SIG-M5 (cell line): ENCODE results near the gene COL6A3.
"Not testable (repeated sequence)": the region's sequence is repeated elsewhere in the genome, so short reads cannot be mapped to it uniquely, and the experiment has no call there.

Source experiments
- DNase-seq: peaks from one replicate; lab custom pipeline; 2025; lab: John Stamatoyannopoulos, UW

COL6A3 gene

DNA sequence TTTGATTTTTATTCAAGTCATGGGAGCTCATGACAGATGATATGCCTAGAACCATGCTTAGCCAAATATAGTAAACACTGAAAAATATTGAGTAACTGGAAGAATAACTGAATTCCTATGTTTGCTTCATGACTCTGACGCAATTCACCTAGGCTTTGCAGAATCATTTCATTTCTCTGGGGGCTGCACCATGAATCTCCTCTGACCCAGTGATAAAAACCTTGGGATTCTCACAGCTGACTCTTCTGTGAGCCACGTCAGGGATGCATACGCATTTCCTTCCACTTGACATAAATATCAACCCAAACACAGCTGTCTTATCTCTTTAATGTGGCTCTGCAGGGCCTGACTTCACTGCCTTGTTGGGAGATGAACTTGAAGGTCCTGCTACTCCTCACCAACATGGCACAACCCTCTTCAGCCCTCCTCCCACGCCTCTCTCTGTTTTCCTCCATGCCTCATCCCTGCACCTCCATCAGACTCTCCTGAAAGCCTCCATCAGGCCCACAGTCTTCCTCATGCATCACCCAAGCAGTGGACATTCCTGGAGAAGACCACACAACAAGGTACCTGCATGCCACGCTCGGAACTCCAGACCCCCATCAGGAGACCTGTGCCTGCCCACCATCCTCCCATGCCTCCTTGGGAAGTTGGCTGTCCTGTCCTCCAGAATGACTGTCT, 29.8 kb downstream of the COL6A3 start:
- no peak for DNase-seq

DNA sequence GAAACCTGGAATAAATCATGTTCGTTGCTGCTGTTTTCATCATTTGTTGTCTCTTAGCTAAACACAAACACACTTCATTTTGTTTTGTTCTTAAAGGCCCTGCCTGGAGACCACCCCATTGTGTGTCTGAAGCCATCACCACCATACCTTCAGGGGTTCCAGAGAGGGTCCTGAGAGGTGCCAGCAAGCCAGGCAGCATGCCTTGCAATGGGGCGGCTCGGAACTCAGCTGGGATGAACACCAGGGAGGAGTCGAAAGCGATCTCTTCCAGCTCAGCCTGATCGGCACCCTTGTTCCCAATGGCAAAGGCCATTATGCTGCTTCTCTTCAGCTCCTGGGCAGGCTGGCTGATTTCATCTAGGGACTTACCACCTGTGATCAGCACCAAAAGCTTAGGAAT, 33.2 kb downstream of the COL6A3 start:
- no peak for DNase-seq

DNA sequence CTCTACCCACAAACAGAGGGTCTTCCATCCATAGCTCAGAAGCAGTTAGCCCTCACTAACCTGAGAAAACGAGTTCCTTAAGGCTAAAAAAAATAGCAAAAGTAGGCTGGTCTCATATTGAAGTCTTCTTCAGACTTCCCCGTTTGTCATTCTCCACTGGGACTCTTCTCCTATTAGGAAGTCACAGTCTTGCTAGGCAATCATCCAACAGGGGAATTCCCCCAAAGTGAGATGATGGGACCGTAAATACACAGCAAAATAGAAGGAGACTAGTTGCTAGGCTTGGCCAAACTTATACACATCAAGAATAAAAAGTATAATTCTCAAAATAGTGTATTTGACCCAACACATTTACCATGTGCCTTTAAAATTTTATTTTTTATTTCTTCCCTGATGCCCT, 34.3 kb downstream of the COL6A3 start:
- DNase-seq: no peak

DNA sequence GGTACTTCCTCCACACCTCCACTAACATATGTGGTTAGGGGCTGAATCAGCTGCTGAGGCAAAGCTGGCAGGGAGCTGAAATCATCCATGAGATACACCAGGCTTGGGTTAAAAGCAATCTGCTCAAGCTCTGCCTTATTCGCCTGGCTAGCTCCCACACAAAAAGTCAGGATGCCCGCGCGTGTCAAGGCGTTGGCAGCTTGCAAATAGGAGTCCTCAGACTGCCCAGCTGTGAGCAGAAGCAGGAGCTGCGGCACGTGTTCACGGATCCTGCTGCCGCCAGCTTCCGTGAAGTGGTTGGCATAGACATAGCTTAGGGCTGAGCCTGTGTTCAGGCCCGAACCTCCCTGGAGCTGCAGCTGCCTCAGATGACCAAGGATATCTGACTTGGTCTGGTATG, 35.3 kb downstream of the COL6A3 start:
- no peak for DNase-seq

DNA sequence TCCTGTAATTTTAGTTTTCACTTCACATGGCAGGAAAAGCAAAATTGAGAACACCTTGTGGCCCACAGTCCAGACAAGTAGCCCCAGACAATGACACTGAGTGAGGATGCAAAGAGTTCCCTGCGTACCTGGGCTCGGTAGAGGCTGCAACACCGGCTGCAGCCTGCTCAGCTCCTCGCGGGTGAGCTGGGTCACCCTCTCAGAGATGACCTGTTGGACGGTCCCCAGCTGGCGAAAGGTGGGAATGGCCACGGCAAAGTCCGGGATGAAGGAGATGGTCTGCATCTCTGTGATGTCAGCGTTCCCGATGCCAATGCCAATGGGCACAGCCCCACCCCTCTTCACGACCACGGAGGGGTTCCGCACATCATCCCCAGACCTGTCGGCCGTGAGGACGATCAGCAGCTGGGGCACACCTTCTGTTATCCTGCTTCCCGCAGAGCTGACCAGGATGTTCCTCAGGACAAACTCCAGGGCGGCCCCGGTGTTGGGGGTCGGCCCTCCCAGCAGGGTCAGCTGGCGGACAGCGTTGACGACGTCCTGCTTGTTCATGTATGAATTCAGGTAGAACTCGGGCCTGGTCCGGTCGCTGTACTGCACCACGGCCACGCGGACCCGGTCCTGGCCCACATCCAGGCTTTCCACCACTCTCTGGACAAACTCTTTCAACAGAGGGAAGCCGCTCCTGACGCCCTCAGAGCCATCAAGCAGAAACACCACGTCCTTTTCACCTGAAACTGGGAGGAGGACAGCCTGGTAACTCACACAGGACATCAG, 39.5 kb downstream of the COL6A3 start:
- DNase-seq: no peak

DNA sequence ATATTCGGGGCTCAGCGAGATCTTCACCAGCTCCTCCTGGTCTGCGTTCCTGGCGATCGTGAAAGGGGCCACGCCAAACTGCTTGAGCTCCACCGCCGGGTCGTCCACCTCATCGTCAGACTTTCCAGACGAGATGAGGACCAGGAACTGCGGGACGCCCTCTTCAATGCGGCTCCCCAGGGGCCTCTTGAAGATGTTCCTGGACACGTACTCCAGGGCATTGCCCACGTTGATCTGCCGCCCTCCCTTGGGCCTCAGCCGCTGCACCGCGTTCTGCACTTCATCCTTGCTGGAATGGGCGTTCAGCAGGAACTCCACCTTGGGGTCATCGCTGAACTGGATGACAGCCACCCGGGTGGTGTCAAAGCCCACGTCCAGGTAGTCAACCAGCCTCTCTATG, 42.1 kb downstream of the COL6A3 start:
- no peak for DNase-seq

DNA sequence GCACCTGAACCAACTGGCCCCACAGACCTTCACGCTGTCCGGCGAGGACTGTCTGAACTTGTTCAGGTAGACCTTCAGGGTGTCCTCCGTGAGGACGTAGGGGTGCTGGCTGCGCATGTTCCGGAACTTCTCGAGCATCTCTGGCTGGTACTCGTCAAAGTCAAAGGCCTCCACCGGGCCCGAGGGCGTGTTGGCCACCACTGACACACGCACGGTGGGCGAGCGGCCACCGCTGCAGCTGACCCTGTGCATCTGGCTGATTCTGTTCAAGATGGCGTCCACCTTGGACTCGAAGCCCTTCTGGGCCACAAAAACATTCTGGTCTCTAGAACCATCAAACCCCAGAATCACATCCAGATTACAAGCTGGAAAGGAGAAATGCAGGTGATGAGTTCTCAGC, 48.3 kb downstream of the COL6A3 start:
- no peak for DNase-seq

DNA sequence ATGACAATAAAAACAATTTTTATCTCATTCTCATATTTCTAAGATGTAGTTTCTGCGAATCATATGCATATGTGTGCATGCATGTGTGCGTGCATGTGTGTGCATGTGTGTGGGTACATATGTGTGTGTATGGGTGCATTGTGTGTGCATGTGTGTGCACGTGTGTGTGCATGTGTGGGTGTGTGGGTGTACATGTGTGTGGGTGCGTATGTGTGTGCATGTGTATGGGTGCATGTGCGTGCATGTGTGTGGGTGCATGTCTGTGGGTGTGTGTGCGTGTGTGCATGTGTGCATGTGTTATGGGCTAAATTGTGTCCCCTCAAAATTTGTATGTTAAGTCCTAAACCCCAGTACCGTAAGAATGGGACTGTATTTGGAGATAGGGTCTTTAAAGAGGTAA, 49.3 kb downstream of the COL6A3 start:
- DNase-seq: no peak

DNA sequence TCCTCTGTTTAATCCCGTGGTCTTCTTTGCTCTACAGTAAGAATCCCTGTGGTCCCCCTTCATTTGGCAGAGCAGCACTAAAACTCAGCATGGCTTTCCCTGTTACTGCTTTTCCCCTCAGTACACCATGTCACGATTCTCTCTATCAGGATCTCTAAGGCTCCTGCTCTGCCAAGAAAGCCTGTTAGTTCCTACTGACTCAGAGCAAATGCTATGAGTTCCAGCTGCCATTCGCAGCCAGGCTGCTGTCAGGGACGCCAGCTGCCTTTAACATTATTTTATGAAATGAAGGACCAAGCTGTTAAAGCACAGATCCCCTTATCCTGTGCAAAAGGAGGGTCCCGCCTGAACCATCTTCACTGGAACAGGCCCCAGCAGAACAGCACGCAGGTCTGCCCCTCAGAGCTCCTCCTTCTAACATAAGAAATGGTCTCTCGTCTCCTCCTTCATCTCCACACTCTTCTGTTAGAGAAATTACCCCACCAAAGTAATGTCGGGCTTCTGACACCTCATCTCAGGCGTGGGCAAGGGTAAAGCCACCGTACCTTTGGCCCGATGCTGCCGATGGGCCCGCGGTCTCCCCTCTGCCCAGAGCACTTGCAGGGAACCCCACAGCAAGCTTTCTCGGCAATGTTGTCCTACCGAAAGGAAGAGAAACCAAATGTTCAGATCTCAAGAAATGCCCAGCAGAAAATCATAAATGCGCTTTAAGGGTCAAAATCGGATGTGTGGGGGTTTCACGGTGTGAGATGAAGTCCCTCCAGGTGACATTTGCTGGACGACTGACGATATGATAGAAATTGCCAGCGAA, 52.6 kb downstream of the COL6A3 start:
- DNase-seq: no peak

DNA sequence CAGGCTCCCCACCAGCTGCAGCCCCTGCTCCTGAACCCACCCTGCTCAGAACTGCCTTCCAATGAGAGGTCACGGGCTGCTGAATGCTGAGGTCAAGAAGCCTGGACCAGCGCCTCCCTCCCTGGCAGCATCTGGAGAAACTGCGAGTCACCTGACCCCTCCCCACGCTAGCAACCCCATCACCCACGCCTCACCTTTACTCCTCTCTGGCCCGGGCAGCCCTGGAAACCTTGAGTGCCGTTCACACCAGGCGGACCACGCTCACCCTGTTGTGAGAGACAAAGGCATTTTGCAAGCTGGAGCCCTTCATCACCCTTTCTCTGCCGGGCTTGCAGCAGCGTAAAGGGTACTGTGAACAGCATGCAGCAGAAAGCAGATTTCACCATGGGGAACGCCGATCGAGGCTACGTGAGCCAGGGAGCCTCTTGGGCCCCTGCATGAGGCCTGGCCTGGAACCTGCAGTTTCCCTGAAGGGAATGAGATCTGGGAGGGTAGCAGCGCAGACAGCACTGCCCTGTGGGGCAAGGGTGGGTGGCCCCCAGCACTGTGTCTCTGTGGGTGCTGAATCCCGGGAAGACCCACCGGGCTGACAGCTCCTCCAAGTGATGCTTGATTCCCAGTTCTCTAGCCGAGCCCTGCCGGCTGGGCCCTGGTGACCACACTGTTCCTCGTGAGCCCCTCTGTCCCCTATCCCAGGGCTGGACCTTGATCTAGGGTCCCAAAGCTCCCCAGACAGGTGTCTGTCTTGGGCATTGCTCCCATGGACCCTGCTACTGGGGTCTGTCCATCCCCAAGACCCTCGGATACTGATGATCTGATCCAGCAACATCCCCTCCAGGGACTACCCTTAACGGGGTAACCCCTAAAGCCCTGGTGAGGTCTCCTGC, 53.8 kb downstream of the COL6A3 start:
- no peak for DNase-seq

DNA sequence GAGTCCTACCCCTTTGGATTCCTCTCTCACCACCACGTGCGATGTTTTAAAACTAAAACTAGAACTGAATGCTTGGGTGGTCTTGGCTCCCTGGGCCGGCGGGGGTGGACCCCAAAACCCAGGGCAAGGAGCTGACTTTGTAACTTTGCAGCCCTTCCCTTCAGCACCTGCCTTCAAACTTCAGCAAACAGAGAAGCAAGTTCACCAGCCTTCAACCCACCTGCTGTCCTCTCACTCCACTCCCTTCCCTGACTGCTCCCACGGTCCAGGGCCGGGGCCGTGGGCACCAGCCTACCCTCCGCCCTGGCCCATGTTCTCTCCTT, 54.5 kb downstream of the COL6A3 start:
- no peak for DNase-seq

DNA sequence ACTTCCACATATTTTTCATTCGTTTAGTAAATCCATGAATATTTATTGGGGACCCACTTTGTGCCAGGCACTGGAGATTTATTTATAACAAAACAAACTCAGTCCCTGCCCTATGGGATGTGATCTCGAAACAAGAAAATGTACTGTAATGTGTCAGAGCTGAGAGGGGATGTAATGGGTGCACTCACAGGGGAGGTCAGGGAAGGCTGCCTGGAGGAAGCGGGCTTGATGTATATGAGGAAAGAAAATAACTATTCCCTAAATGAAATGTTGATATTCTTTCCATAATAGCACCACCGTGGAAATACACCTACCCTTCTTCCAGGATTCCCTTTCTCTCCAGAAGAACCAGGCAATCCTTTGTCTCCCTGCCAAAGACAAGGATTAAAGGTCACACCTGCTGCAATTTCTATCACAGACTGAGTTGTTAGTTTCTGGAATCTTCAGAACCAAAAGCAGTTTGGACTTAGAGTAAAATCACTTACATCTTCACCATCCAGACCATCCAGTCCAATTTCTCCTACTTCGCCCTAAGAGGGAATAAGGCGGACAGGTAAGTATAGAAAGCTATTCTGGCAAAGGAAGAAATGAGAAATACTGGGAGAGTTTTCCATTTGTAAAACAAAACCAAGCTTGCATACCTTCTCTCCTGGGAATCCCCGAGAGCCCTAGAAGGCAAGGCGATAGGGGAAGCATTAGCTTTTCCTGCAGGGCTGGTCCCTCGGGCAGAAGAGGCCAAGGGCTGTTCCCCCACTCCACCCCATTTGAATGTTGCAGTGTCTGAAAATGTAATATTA, 55.0 kb downstream of the COL6A3 start:
- DNase-seq: no peak

DNA sequence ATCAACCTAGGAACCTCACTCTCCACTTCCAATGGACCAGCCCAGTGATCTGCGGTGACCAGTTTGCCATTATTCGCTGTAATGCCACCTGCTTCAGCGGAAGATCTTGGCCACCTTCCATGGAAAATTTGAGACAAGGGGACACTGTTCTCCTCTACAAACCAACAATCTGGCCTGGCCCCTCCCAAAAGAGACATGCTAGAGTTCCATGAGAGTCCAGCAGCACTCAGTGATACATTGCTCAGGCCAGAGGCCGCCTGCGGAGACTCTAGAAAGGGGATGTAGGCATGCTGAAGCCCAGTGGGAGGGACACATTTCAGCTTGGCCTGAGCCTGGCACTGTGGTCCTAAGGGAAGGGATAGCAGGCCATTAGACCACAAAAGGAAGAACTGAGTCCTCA, 58.3 kb downstream of the COL6A3 start:
- no peak for DNase-seq

DNA sequence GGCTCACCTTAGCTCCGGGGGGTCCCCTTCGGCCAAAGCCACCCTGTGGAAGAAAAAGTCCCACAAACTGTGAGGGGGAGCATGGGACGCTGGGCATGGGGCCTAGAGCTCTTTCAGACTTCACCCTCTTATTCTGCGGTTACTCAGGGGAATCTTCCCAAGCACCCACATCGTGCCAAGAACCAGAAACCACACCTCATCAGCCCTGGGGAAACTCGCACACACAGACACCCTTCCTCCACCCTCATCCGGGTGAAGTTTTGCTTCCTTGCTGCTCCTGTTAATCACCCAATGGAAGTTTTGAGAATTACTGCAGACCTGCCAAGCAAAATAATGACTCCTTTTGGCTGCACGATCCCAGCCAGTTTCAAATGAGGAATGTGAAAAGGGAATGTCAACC, 59.1 kb downstream of the COL6A3 start:
- no peak for DNase-seq

DNA sequence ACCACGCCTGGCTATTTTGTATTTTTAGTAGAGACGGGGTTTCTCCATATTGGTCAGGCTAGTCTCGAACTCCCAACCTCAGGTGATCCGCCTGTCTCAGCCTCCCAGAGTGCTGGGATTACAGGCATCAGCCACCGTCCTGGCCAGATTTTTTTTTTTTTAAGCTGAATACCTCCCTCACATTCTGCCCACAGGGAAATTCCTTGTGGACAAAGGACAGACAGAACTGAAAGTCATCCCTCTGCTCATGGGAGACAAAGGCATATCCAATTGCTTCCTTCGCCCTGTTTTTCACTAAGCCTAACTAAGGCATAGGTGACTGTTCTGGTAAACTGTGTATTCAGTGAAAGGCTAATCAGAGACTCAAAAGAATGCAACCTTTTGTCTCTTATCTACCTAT, 59.8 kb downstream of the COL6A3 start:
- not testable (repeated sequence) for DNase-seq

DNA sequence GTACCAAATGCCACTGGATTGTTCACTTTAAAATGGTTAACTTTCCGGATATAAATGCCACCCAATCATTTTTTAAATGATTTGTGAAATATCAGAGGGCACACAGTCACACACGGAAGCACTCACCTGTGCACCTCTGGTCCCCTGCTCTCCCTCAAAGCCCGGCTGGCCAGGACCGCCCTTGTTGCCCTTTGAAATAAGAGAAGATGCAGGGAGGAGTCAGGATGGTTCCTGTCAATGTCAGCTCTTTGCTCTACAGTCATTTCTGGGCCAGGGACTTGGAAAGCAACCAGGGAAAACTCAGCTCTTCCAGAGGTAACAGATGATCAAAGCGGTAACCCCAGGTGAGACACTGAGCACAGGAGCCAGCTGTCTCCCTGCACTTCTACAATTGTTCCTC, 60.7 kb downstream of the COL6A3 start:
- no peak for DNase-seq

DNA sequence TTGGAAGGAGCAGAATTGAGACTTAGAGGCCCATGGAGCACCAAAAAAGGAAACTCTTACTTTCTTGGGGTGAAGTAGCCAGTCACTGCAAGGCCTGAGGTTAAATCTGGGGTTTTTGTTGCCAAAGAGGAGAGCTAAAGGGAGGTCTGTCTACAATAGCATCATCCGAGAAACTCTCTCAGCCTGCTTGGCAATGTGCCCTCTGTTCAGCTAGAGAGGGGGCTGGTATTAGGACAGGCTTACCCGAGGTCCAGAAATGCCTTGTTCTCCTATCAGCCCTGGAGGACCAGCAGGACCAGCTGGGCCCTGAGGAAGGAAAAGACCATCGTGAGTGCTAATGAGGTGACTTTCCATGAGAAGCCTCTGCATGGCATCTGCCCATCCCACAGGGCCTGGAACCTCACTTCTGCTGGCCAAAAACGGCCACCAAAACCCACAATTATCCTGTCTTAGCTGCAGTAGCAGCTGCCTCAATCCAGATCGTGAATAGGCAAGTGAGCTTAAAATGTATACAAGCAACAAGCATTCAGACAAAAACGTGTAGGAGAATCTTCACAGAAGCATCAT, 61.6 kb downstream of the COL6A3 start:
- DNase-seq: no peak

DNA sequence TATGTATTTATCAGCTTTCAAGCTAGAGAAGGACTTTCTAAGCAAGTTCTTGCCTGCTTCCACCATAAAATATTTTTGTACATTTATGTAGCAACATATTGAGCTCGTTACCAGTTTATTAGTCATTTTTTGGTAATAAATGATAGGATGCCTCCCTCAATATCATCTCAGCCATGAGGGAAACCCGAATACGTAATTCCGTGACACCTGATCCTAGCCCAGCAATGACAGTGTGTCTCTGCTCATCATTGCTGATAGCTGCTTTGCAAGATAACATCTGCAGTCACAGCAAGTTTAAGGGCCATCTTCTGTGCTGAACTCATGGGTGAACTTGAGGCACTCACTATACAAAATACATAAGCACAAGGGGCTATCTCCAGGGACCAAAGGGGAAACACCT, 62.2 kb downstream of the COL6A3 start:
- DNase-seq: no peak

DNA sequence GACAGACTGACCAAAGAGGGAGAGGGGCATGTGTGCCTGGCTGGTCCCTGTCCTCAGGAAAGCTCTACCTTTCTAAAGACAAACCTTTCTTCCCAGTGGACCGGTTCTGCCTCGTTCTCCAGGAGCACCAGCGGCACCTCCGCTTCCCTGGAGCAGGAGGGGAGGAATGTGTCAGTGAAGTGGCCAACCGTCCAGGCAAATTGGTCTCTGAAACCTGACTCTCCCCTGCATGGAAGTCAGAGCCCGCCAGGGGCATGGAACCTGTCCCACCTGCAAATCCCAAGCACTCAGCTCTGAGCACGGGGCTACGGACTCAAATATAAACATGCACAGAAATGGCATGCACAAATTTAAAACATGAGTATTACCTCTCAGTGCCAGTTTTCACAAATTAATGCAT, 62.9 kb downstream of the COL6A3 start:
- DNase-seq: no peak

DNA sequence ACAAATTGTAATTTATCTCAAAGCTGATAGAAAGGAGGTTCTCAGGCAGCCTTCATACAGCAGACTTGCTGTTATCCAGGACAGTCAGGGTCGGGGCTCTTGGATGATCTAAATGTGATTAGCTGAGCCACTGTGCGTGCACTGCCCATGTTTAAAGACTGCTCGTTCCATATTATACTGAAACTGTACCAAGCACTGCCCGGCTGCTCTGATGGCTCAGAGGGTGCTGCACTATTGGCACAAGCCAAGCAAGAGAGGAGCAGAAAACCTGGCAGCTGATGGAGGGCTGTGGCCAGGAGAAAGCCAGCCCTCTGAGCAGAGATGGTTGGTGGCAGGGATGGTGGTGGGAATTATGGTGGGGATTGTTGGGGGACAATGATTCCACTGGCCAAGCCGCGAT, 63.4 kb downstream of the COL6A3 start:
- no peak for DNase-seq

DNA sequence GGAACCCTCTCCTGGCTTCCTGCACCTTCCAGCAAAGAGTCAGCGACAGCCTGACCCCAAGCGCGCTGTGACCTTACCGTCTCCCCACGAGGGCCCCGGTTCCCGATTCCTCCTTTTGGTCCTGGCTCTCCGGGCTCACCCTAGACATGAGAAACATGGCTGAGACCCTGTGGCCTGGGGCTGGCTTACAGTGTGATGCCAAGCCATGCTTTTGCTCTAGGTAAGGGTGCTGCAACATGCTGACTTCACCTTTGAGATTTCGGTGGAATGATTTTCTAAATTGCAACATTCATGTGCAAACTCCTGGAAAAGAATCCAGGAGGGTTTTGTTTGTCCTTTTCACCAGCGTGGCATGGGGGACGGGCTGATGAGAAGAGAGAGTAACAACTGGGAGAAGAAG, 63.9 kb downstream of the COL6A3 start:
- no peak for DNase-seq
